Measurements from ENCODE around the gene DHX34. TPM values are rescaled to one million over a fixed set of nuclear protein-coding genes. Genes with fewer than 3 reads are reported as not detected.

The DHX34 gene
- total and polyA plus RNA-seq, 9 of the 15 experiments (the other 6 are each of a cell fraction or from before 2014, with no cell fraction given): 0.36 to 42.0 (median 15.0) TPM

DNA sequence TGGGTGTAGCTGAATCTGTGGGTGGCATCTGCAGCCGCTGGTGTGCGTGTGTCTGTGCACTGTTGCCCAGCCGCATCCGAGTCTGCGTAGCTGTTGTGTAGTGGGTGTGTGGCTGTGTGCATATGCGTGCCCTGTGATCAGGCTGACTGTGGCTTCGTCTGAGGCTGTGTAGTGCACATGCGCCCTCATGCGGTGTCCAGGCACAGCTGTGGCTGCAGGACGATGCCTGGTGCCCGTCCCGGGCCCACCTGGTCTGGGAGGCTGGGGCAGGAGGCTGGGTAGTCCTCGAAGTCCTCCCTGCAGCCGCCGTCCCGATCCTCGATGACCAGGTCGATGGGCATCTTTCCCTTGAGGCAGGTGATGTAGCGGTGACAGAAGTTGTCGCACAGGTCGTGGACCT lies 65.4 kb downstream of the DHX34 start (continued):
- TF ChIP-seq PRPF4 (IDR thresholded peaks at IDR 0.05; ENCODE audit: insufficient read depth, low read depth, low read length, poor library complexity, severe bottlenecking) (no peak), ETV6 (IDR thresholded peaks at IDR 0.05; ENCODE audit: borderline replicate concordance in 1 of 2, low read depth in 2 of 2, low read length in 1 of 2) (no peak), ETV6 (CRISPR knock-in tag; IDR thresholded peaks at IDR 0.05; ENCODE audit: borderline replicate concordance) (no peak), KAT2B (IDR thresholded peaks at IDR 0.05; ENCODE audit: low read depth, low read length) (no peak), TBL1XR1 (IDR thresholded peaks at IDR 0.05; ENCODE audit: low read length in 2 of 2) (no peak), CBX5 (IDR thresholded peaks at IDR 0.05; ENCODE audit: borderline replicate concordance, low read depth) (no peak), ETS1 (conservative IDR thresholded peaks at IDR 0.05; ENCODE audit: control insufficient read depth, low read depth, low read length) (no peak), E2F4 (CRISPR knock-in tag; IDR thresholded peaks at IDR 0.05; ENCODE audit: low read depth) (0 out of 2 replicates have a peak, but pooled peaks have one; percentile 17), CBX8 (IDR thresholded peaks at IDR 0.05; ENCODE audit: borderline replicate concordance, extremely low read depth, low read depth, low read length, poor library complexity, severe bottlenecking) (no peak), RAD51 (IDR thresholded peaks at IDR 0.05; ENCODE audit: borderline replicate concordance, low read depth) (no peak), IRF2 (CRISPR knock-in tag; IDR thresholded peaks at IDR 0.05) (no peak), ZNF592 (IDR thresholded peaks at IDR 0.05) (no peak), ZBTB33 (CRISPR knock-in tag; IDR thresholded peaks at IDR 0.05) (no peak), STAG1 (CRISPR knock-in tag; IDR thresholded peaks at IDR 0.05; ENCODE audit: borderline replicate concordance) (peak; percentile 88; the same call in 1 of the 2 replicates), RBM22 (IDR thresholded peaks at IDR 0.05; ENCODE audit: low read depth, low read length, poor library complexity, severe bottlenecking) (no peak), MCM5 (IDR thresholded peaks at IDR 0.05; ENCODE audit: low read depth) (no peak), RAD21 (CRISPR knock-in tag; conservative IDR thresholded peaks at IDR 0.05 in 1 of 2, IDR thresholded peaks at IDR 0.05 in 1 of 2) (peak; percentile 28 to 60; a peak in 3 of 4 replicates)
